ENCODE results near the gene ECM2. TPM values are rescaled to one million over a fixed set of nuclear protein-coding genes. Genes with fewer than 3 reads are reported as not detected.
"Not testable (repeated sequence)": the region's sequence is repeated elsewhere in the genome, so short reads cannot be mapped to it uniquely, and the experiment has no call there.

The ECM2 gene
- total RNA-seq, result 1 to 10 TPM; 3.1 to 6.1 (median 4.3) TPM

- Histone ChIP-seq H3K27ac (peak within 1 kb of the TSS; percentile 75), H3K27me3 (no peaks in the 10 kb centered on the region), H3K9me3 (no peaks in the 10 kb centered on the region), H3K36me3 (no peaks in the 10 kb centered on the region), H3K4me1 (peaks cover 27% of the 10 kb centered on the region), H3K4me3 (peak within 1 kb of the TSS; percentile 34)
- WGBS, result 45% methylated on average over 7 of the region's 7 CpGs
- DNase-seq (ENCODE audit: low spot score in 2 of 2), result no peak
- TF ChIP-seq CTCF (IDR thresholded peaks at IDR 0.05) (no peak), EP300 (IDR thresholded peaks at IDR 0.05) (no peak), POLR2A (IDR thresholded peaks at IDR 0.05) (no peak), POLR2AphosphoS5 (IDR thresholded peaks at IDR 0.05) (no peak)
Observed at GRCh38 chr9:92535940-92536850, at the start of gene ECM2. Gene ECM2, minus strand, starts transcription at chr9:92535990. Its CDS starts 13,124 bp downstream, at chr9:92522866.

- 70% methylated on average over 1 of the region's 1 CpG for WGBS
- no peaks in the 10 kb centered on the region for H3K27me3 ChIP-seq
- no peak overlapping the region for H3K4me3 ChIP-seq
- DNase-seq (ENCODE audit: low spot score in 2 of 2), result no peak
- no peak for TF ChIP-seq EP300 (IDR thresholded peaks at IDR 0.05)
- no peak for TF ChIP-seq POLR2AphosphoS5 (IDR thresholded peaks at IDR 0.05)
- no peak for TF ChIP-seq CTCF (IDR thresholded peaks at IDR 0.05)
- TF ChIP-seq POLR2A (IDR thresholded peaks at IDR 0.05), result no peak
- no peaks in the 10 kb centered on the region for H3K36me3 ChIP-seq
- H3K9me3 ChIP-seq, result no peaks in the 10 kb centered on the region
- H3K27ac ChIP-seq, result no peak overlapping the region
- no peaks in the 10 kb centered on the region for H3K4me1 ChIP-seq
Observed at GRCh38 chr9:92576175-92576574, 40.4 kb upstream of the ECM2 start.

GRCh38 chr9:92573612-92574011, 37.8 kb upstream of the ECM2 start:
- DNase-seq (ENCODE audit: low spot score in 2 of 2); H3K36me3 ChIP-seq; H3K9me3 ChIP-seq; H3K27ac ChIP-seq; H3K4me1 ChIP-seq; H3K4me3 ChIP-seq; H3K27me3 ChIP-seq: not testable (repeated sequence)
- WGBS, result 94% methylated on average over 5 of the region's 14 CpGs

GRCh38 chr9:92571871-92572270, 36.1 kb upstream of the ECM2 start:
- not testable (repeated sequence) for H3K27ac ChIP-seq; H3K9me3 ChIP-seq; H3K27me3 ChIP-seq; H3K4me1 ChIP-seq; DNase-seq (ENCODE audit: low spot score in 2 of 2); H3K36me3 ChIP-seq; H3K4me3 ChIP-seq
- WGBS, result 89% methylated on average over 2 of the region's 2 CpGs

- Histone ChIP-seq H3K27ac (no peak overlapping the region), H3K27me3 (no peaks in the 10 kb centered on the region), H3K4me3 (no peak overlapping the region), H3K9me3 (peaks cover 3% of the 10 kb centered on the region), H3K4me1 (peaks cover 24% of the 10 kb centered on the region), H3K36me3 (no peaks in the 10 kb centered on the region)
- 63% methylated on average over 2 of the region's 2 CpGs for WGBS
- TF ChIP-seq POLR2A (IDR thresholded peaks at IDR 0.05), result no peak
- TF ChIP-seq CTCF (IDR thresholded peaks at IDR 0.05), result no peak
- TF ChIP-seq POLR2AphosphoS5 (IDR thresholded peaks at IDR 0.05), result no peak
- TF ChIP-seq EP300 (IDR thresholded peaks at IDR 0.05), result no peak
- no peak for DNase-seq (ENCODE audit: low spot score in 2 of 2)
Observed at GRCh38 chr9:92564982-92565381, 29.2 kb upstream of the ECM2 start.

- peaks cover 3% of the 10 kb centered on the region for H3K9me3 ChIP-seq
- H3K27ac ChIP-seq, result no peak overlapping the region
- H3K4me1 ChIP-seq, result peaks cover 24% of the 10 kb centered on the region
- no peaks in the 10 kb centered on the region for H3K27me3 ChIP-seq
- no peaks in the 10 kb centered on the region for H3K36me3 ChIP-seq
- no peak for DNase-seq (ENCODE audit: low spot score in 2 of 2)
- H3K4me3 ChIP-seq, result no peak overlapping the region
- TF ChIP-seq CTCF (IDR thresholded peaks at IDR 0.05) (no peak), EP300 (IDR thresholded peaks at IDR 0.05) (no peak), POLR2AphosphoS5 (IDR thresholded peaks at IDR 0.05) (no peak), POLR2A (IDR thresholded peaks at IDR 0.05) (no peak)
Observed at GRCh38 chr9:92564504-92564903, 28.7 kb upstream of the ECM2 start.
